ENCODE results near the gene CD200R1. TPM values are rescaled to one million over a fixed set of nuclear protein-coding genes. Genes with fewer than 3 reads are reported as not detected.

Gene CD200R1, protein sequence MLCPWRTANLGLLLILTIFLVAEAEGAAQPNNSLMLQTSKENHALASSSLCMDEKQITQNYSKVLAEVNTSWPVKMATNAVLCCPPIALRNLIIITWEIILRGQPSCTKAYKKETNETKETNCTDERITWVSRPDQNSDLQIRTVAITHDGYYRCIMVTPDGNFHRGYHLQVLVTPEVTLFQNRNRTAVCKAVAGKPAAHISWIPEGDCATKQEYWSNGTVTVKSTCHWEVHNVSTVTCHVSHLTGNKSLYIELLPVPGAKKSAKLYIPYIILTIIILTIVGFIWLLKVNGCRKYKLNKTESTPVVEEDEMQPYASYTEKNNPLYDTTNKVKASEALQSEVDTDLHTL
- total RNA-seq (2021; ENCODE audit: unreplicated experiment) (0.05 TPM), Bru-seq, nascent RNA (percentile 17 among the genes with signal in this experiment), BruChase-seq, experiment 1, labeled RNA remaining after a 2-hour chase (percentile 27 among the genes with signal in this experiment), BruChase-seq, experiment 2, labeled RNA remaining after a 6-hour chase (percentile 20 among the genes with signal in this experiment)
- not detected for polyA plus RNA-seq (2012; ENCODE audit: insufficient read length)
- long read RNA-seq = 0 reads

DNA sequence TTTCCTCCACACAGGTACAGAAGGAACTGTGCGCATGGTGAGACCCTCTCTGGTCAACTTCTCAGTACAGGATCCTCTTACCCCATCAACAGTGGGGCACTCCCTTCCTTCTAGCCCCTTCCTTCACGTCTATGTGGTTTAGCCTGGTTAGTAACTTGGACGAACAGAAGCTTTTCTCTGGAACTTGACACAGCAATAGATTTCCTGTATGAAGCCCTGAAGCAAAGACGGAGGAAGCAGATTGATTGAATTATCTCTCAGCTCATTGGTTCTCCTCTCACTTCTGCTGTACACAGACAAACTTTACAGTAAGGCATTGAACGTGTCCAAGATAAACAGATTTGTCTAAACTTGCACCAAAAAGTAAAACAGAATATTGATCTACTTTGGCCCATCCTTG, at the start of gene CD200R1:
CD200R1 (minus strand) TSS at position 210 of the 400 bp plus-strand sequence. CDS start 246 bp downstream, outside the sequence.
- H3K27ac ChIP-seq (ENCODE audit: low read length) = no peak within 1 kb of the TSS
- no peak for ATAC-seq
- no peak for TF ChIP-seq POLR2AphosphoS5 (IDR thresholded peaks at IDR 0.05; ENCODE audit: low read depth, low read length)
- TF ChIP-seq SIN3A (IDR thresholded peaks at IDR 0.05; ENCODE audit: borderline replicate concordance, insufficient read depth, low read depth, low read length) = no peak
- TF ChIP-seq, protein P1, sequence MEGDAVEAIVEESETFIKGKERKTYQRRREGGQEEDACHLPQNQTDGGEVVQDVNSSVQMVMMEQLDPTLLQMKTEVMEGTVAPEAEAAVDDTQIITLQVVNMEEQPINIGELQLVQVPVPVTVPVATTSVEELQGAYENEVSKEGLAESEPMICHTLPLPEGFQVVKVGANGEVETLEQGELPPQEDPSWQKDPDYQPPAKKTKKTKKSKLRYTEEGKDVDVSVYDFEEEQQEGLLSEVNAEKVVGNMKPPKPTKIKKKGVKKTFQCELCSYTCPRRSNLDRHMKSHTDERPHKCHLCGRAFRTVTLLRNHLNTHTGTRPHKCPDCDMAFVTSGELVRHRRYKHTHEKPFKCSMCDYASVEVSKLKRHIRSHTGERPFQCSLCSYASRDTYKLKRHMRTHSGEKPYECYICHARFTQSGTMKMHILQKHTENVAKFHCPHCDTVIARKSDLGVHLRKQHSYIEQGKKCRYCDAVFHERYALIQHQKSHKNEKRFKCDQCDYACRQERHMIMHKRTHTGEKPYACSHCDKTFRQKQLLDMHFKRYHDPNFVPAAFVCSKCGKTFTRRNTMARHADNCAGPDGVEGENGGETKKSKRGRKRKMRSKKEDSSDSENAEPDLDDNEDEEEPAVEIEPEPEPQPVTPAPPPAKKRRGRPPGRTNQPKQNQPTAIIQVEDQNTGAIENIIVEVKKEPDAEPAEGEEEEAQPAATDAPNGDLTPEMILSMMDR (IDR thresholded peaks at IDR 0.05) = no peak
- no peak for TF ChIP-seq TCF7L2 (IDR thresholded peaks at IDR 0.05; ENCODE audit: low read depth, low read length)
- TF ChIP-seq, protein P2, sequence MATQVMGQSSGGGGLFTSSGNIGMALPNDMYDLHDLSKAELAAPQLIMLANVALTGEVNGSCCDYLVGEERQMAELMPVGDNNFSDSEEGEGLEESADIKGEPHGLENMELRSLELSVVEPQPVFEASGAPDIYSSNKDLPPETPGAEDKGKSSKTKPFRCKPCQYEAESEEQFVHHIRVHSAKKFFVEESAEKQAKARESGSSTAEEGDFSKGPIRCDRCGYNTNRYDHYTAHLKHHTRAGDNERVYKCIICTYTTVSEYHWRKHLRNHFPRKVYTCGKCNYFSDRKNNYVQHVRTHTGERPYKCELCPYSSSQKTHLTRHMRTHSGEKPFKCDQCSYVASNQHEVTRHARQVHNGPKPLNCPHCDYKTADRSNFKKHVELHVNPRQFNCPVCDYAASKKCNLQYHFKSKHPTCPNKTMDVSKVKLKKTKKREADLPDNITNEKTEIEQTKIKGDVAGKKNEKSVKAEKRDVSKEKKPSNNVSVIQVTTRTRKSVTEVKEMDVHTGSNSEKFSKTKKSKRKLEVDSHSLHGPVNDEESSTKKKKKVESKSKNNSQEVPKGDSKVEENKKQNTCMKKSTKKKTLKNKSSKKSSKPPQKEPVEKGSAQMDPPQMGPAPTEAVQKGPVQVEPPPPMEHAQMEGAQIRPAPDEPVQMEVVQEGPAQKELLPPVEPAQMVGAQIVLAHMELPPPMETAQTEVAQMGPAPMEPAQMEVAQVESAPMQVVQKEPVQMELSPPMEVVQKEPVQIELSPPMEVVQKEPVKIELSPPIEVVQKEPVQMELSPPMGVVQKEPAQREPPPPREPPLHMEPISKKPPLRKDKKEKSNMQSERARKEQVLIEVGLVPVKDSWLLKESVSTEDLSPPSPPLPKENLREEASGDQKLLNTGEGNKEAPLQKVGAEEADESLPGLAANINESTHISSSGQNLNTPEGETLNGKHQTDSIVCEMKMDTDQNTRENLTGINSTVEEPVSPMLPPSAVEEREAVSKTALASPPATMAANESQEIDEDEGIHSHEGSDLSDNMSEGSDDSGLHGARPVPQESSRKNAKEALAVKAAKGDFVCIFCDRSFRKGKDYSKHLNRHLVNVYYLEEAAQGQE (IDR thresholded peaks at IDR 0.05; ENCODE audit: insufficient read depth in 1 of 2, low read depth in 2 of 2, low read length in 1 of 2) = no peak
- DNase-seq (ENCODE audit: low read depth, low spot score) = no peak
- peaks cover 7% of the 10 kb centered on the region; the same call in 1 of the 2 replicates for H3K27me3 ChIP-seq (ENCODE audit: control insufficient read depth, insufficient read depth, low read length)
- no peaks in the 10 kb centered on the region for H3K9me3 ChIP-seq (ENCODE audit: control insufficient read depth, insufficient read depth, low read depth, low read length)
- no peaks in the 10 kb centered on the region for H3K4me1 ChIP-seq (ENCODE audit: control insufficient read depth, insufficient read depth, low read length)
- POLR2A ChIA-PET = no interaction called here
- no peaks in the 10 kb centered on the region for H3K36me3 ChIP-seq (ENCODE audit: control insufficient read depth, insufficient read depth, low read length)
- in situ Hi-C loops (cut with HindIII; ENCODE audit: low pct_unique_long_range_greater_than_20kb, low sequenced_read_pairs) = loop anchor here (25.0 kb wide), 1 partner anchor 338 kb away; the partner anchor contains the start of gene CCDC80
- no TSS peak for BruUV-seq (replicated peaks)
- CTCF ChIA-PET = no interaction called here
- no peak within 1 kb of the TSS for H3K4me3 ChIP-seq (ENCODE audit: low read depth in 2 of 2, low read length in 2 of 2)
- intact Hi-C loops (cut with micrococcal nuclease; ENCODE audit: unreplicated experiment) = no loop called here

DNA sequence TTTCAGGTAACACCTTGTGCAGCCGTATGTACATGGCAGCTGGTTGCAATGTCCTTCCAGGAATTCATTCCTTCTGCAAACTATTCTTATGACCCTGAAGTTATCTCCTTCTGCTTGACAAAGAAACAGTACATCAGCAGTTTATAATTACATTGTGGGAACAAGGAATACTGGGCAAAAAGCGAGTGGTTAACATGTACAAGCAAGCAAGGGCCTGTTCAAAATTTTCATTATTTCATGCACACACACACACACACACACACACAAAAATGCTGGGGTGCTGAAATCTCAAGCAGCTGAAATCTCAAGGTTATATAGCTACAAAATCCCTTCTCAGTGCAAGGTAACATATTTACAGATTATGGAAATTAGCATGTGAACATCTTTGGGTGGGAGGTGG, 46.6 kb upstream of the CD200R1 start:
- Histone ChIP-seq H3K4me1 (ENCODE audit: control insufficient read depth, insufficient read depth, low read length) (peaks cover 13% of the 10 kb centered on the region), H3K27ac (ENCODE audit: low read length) (no peak overlapping the region), H3K9me3 (ENCODE audit: control insufficient read depth, insufficient read depth, low read depth, low read length) (no peaks in the 10 kb centered on the region), H3K27me3 (ENCODE audit: control insufficient read depth, insufficient read depth, low read length) (no peaks in the 10 kb centered on the region), H3K4me3 (ENCODE audit: low read depth in 2 of 2, low read length in 2 of 2) (no peak overlapping the region), H3K36me3 (ENCODE audit: control insufficient read depth, insufficient read depth, low read length) (peaks cover 9% of the 10 kb centered on the region)
- intact Hi-C loops (cut with micrococcal nuclease; ENCODE audit: unreplicated experiment) (no loop called here), in situ Hi-C loops (cut with HindIII; ENCODE audit: low pct_unique_long_range_greater_than_20kb, low sequenced_read_pairs) (no loop called here)
- TF ChIP-seq TCF7L2 (IDR thresholded peaks at IDR 0.05; ENCODE audit: low read depth, low read length) = no peak
- no peak for TF ChIP-seq POLR2AphosphoS5 (IDR thresholded peaks at IDR 0.05; ENCODE audit: low read depth, low read length)
- DNase-seq (ENCODE audit: low read depth, low spot score) (no peak), ATAC-seq (no peak)
- POLR2A ChIA-PET = interaction anchor here (0.6 kb wide), 1 partner anchor 677 kb away, joined by 5 read pairs; no protein-coding TSS in a partner anchor
- BruUV-seq (replicated peaks) = TSS peak; percentile 56
- CTCF ChIA-PET = no interaction called here
